Measurements from ENCODE around the gene XRCC5. TPM values are rescaled to one million over a fixed set of nuclear protein-coding genes. Genes with fewer than 3 reads are reported as not detected.

The XRCC5 gene
- total and polyA plus RNA-seq, 8 donors, result 29.0 to 117 (median 88.1) TPM

- FAIRE-seq (peak; percentile 96), ATAC-seq (peak; percentile 93 to 99 (median 98)), DNase-seq (peak; percentile 96 to 99 (median 98))
- intact Hi-C loops (cut with DNase I), result no loop called here
- Histone ChIP-seq H3K36me3 (peaks cover 2 to 22% (median 14%) of the 10 kb centered on the region in 3 donors), H3K9me3 (no peaks in the 10 kb centered on the region), H3K4me1 (peaks cover 9 to 32% (median 25%) of the 10 kb centered on the region in 3 donors), H3K4me3 (peak overlapping the region; percentile 23 to 49 (median 45)), H3K27me3 (no peaks in the 10 kb centered on the region), H3K27ac (peak overlapping the region; percentile 25 to 90 (median 82))
- WGBS, 2 donors, result 1 to 2% methylated on average over 29 of the region's 29 CpGs
- TF ChIP-seq CTCF (IDR thresholded peaks at IDR 0.05), result peak; percentile 79 to 92 (median 84)
Measured at GRCh38 chr2:216114714-216115531, 5.8 kb downstream of the XRCC5 start.

GRCh38 chr2:216116418-216116817, 7.3 kb downstream of the XRCC5 start:
- H3K27ac ChIP-seq, result no peak overlapping the region
- DNase-seq (no peak), ATAC-seq (no peak), FAIRE-seq (no peak)
- H3K4me1 ChIP-seq, result peaks cover 0 to 17% (median 11%) of the 10 kb centered on the region in 3 donors
- H3K27me3 ChIP-seq, result no peaks in the 10 kb centered on the region
- 97 to 100% methylated on average over 1 of the region's 1 CpG for WGBS, 2 donors
- no peaks in the 10 kb centered on the region for H3K9me3 ChIP-seq
- H3K4me3 ChIP-seq, result no peak overlapping the region
- TF ChIP-seq CTCF (IDR thresholded peaks at IDR 0.05), result no peak
- intact Hi-C loops (cut with DNase I), result no loop called here
- peaks cover 2 to 25% (median 23%) of the 10 kb centered on the region in 3 donors for H3K36me3 ChIP-seq

GRCh38 chr2:216117561-216118340, 8.6 kb downstream of the XRCC5 start:
- no peak for ATAC-seq
- intact Hi-C loops (cut with DNase I), result no loop called here
- peaks cover 0 to 14% (median 6%) of the 10 kb centered on the region in 3 donors for H3K4me1 ChIP-seq
- H3K27me3 ChIP-seq, result no peaks in the 10 kb centered on the region
- no peak for DNase-seq
- peaks cover 2 to 39% (median 23%) of the 10 kb centered on the region in 3 donors for H3K36me3 ChIP-seq
- H3K9me3 ChIP-seq, result no peaks in the 10 kb centered on the region
- no peak overlapping the region for H3K27ac ChIP-seq
- no peak for FAIRE-seq
- no peak for TF ChIP-seq CTCF (IDR thresholded peaks at IDR 0.05)
- no peak overlapping the region for H3K4me3 ChIP-seq
- WGBS, 2 donors, result 81 to 85% methylated on average over 4 of the region's 4 CpGs

DNA sequence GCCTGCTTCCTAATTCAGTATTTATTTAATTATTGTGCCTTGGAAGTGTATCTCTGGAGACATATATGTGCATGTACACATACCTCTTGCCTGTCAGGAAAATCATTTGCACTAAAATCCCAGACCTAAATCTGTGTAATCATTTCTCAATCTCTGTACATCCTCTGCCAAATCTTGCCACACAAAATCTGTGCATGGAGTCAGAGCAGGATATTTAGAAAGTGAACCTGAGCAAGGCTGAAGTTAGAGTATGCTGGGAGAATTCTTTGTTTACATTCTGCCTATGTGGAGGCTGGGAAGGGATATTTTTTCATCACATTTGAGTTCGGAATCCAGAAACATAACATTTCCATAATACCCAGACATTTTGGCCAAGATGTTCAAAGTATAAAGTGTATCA, 9.3 kb downstream of the XRCC5 start:
- Histone ChIP-seq H3K4me1 (peaks cover 0 to 14% (median 10%) of the 10 kb centered on the region in 3 donors), H3K36me3 (peaks cover 2 to 35% (median 24%) of the 10 kb centered on the region in 3 donors), H3K27me3 (no peaks in the 10 kb centered on the region), H3K9me3 (no peaks in the 10 kb centered on the region), H3K27ac (no peak overlapping the region), H3K4me3 (no peak overlapping the region)
- intact Hi-C loops (cut with DNase I), result no loop called here
- no peak for DNase-seq
- TF ChIP-seq CTCF (IDR thresholded peaks at IDR 0.05), result no peak
- WGBS, 2 donors, result 91 to 93% methylated on average over 1 of the region's 1 CpG
- no peak for ATAC-seq
- FAIRE-seq, result no peak

Data from pancreas (tissue), 10 donors.